ENCODE results near the gene OVAAL.
"Not testable (repeated sequence)": the region's sequence is repeated elsewhere in the genome, so short reads cannot be mapped to it uniquely, and the experiment has no call there.

The OVAAL gene

GRCh38 chr1:180533266-180533987 lies 25.3 kb upstream of the OVAAL start:
- H3K27me3 Mint-ChIP-seq = peaks cover 19% of the 10 kb centered on the region
- no peak overlapping the region for H3K27ac Mint-ChIP-seq
- no peak overlapping the region for H3K4me3 Mint-ChIP-seq
- ATAC-seq (peak; percentile 85), DNase-seq (peak; percentile 54 to 66)
- H3K9me3 Mint-ChIP-seq = no peaks in the 10 kb centered on the region
- H3K4me1 Mint-ChIP-seq = no peaks in the 10 kb centered on the region

DNA sequence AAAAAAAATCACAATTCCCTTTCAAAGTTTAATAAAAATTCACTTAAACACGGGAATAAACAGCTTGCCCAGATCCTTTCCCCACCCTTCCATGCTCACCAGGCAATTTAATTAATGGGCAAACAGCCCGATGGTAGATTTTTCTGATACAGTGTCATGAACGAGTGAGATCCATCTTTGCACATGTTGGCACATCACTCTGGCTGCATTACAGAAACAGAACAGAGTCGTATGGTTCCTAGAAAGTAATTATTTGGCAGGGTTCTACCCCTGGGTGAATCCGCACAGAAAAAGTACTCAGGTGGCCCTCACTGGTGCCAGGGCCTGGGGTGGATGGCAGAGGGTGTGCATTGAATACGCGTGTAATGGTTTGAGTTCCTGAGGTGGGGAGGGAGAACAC lies 24.6 kb upstream of the OVAAL start:
- Mint-ChIP-seq H3K9me3 (no peaks in the 10 kb centered on the region), H3K27ac (no peak overlapping the region), H3K4me1 (no peaks in the 10 kb centered on the region), H3K4me3 (no peak overlapping the region), H3K27me3 (peaks cover 19% of the 10 kb centered on the region)
- DNase-seq = no peak
- no peak for ATAC-seq

GRCh38 chr1:180535418-180535999 lies 23.3 kb upstream of the OVAAL start:
- Mint-ChIP-seq H3K4me3 (no peak overlapping the region), H3K27ac (no peak overlapping the region), H3K4me1 (no peaks in the 10 kb centered on the region), H3K9me3 (no peaks in the 10 kb centered on the region), H3K27me3 (peaks cover 19% of the 10 kb centered on the region)
- no peak for ATAC-seq
- no peak for DNase-seq

- no peaks in the 10 kb centered on the region for H3K4me1 Mint-ChIP-seq
- no peak for DNase-seq
- no peak for ATAC-seq
- H3K27me3 Mint-ChIP-seq = peaks cover 19% of the 10 kb centered on the region
- H3K4me3 Mint-ChIP-seq = no peak overlapping the region
- no peaks in the 10 kb centered on the region for H3K9me3 Mint-ChIP-seq
- no peak overlapping the region for H3K27ac Mint-ChIP-seq
Observed at GRCh38 chr1:180536821-180537372, 21.9 kb upstream of the OVAAL start.

- peak overlapping the region in 1 of 2 donors; percentile 4 for H3K27ac Mint-ChIP-seq
- ATAC-seq = no peak
- H3K9me3 Mint-ChIP-seq = no peaks in the 10 kb centered on the region
- H3K27me3 Mint-ChIP-seq = peaks cover 12% of the 10 kb centered on the region
- H3K4me3 Mint-ChIP-seq = no peak overlapping the region
- H3K4me1 Mint-ChIP-seq = no peaks in the 10 kb centered on the region
- DNase-seq = no peak
Observed at GRCh38 chr1:180539136-180539535, 19.6 kb upstream of the OVAAL start.

DNA sequence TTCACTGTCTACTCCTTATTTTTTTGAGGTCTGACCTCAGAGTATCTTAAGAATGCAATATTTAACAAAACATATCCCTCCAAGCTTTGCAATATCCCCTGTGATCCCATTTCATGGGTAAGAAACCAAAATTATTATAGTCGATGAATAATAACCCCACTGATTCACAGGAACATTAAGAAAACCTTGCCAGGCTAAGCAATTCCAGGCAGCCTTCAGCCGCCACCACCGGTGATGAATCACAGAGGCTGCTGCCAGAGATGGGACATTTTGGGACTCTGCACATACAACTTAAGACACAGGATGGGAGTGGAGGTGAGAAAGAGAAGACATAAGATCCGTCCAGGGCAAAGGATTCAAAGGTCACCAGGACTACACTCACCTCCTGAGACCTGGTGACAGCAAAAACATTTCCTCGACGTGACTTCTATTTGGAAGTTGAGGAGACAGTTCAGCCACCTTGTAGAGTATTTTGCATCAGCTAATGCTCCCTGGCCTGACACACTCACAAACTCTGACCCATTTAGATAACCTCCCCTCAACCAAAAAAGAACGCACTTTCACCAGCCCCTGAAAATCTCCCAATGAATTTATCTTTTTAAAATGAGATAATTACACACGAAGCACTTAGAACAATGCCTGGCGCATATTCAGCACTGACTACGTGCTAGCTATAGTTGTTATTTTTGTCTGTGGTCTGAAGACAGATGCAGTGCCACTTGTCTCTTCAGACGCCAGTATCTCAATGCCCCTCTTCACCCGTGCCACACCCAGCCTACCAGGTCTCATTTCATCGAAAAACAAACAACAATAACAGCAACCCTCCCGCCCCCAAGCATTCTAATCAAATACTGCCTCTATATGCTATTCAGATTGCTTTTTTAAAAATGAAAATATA lies 17.8 kb upstream of the OVAAL start:
- Mint-ChIP-seq H3K27ac (peak overlapping the region in 1 of 2 donors; percentile 51), H3K4me3 (no peak overlapping the region), H3K4me1 (no peaks in the 10 kb centered on the region), H3K9me3 (no peaks in the 10 kb centered on the region), H3K27me3 (peaks cover 7% of the 10 kb centered on the region)
- no peak for DNase-seq
- ATAC-seq = no peak

- Mint-ChIP-seq H3K27ac (peak overlapping the region in 1 of 2 donors; percentile 19), H3K4me3 (no peak overlapping the region), H3K4me1 (no peaks in the 10 kb centered on the region), H3K27me3 (no peaks in the 10 kb centered on the region), H3K9me3 (no peaks in the 10 kb centered on the region)
- ATAC-seq = no peak
- DNase-seq = no peak
Observed at GRCh38 chr1:180542113-180542837, 16.5 kb upstream of the OVAAL start.

GRCh38 chr1:180542838-180543145 lies 16.0 kb upstream of the OVAAL start:
- Mint-ChIP-seq H3K4me3 (no peak overlapping the region), H3K27me3 (no peaks in the 10 kb centered on the region), H3K27ac (no peak overlapping the region), H3K4me1 (no peaks in the 10 kb centered on the region), H3K9me3 (no peaks in the 10 kb centered on the region)
- ATAC-seq = no peak
- DNase-seq = no peak

DNA sequence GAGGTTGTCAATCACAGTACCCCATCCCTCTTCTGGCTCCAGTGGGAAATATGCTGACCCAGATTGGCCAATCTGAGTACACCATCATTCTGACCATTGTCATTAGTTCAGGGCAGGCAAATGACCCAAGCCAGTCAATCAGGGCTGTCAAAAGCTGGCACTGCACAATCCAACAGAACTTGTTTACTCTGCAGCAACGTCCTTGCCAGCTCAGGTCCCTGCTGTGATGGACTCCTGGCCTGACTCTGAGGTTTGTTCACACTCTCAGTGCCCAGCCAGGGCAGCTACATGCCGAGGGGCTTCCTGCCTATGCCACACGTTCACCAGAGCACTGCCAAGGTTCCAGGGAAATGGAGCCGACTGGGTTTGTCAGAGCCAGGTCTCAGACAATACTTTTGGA lies 14.7 kb upstream of the OVAAL start:
- DNase-seq = no peak
- no peak for ATAC-seq
- H3K9me3 Mint-ChIP-seq = no peaks in the 10 kb centered on the region
- H3K4me3 Mint-ChIP-seq = no peak overlapping the region
- H3K27me3 Mint-ChIP-seq = no peaks in the 10 kb centered on the region
- no peaks in the 10 kb centered on the region for H3K4me1 Mint-ChIP-seq
- H3K27ac Mint-ChIP-seq = no peak overlapping the region

DNA sequence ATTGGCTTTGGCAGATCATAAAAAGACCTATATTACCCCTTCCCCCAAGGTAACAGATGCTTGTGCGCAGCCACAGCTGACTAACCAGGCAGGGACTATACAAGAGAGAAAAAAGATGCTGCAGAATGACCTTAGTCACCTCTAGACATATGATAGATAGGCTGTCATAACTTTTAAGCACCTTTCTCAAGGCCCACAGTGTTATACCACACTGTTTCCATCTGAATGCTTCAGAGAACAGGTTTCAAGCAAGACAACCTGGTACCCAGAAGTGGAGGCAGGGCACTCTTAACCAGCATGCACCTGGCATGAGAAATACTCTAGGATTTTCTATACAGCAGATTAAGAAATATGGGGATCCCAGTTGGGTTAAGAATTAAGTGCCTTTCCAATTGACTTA lies 12.8 kb upstream of the OVAAL start:
- no peak for ATAC-seq
- no peaks in the 10 kb centered on the region for H3K27me3 Mint-ChIP-seq
- H3K9me3 Mint-ChIP-seq = no peaks in the 10 kb centered on the region

DNA sequence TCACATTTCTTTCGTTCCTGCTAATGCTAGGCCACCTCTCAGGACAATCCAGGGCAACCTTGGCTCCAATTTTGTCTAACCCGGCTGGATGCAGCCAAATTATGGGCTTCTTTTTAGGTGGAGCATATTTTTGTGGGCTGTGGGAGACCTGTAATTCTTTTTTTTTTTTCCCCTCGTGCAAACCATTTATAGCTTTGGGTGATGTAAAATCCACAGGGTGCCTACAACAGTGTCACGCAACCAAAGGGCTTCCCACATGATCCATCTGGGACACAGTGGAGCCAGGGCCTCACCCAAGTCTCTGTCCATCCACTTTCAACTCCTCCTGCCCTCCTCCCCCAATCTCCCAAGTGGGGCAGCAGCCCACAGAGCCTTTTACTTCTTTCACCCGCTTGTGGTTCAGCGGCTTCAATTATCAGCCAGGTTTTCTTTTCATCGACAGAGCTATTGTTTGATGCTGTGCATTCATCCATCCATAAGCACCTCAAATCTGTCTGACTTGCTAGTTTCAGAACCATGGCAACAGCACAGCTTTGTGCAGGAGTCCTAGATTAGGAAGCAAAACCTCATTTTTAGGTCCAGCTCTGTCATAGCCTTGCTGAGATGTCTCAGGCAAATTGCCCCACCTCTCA lies 10.0 kb upstream of the OVAAL start:
- no peaks in the 10 kb centered on the region for H3K27me3 Mint-ChIP-seq
- no peak overlapping the region for H3K27ac Mint-ChIP-seq

More for the DNA sequence above, 12.8 kb upstream of the OVAAL start:
- Mint-ChIP-seq H3K27ac (no peak overlapping the region), H3K4me3 (no peak overlapping the region), H3K4me1 (no peaks in the 10 kb centered on the region)
- no peak for DNase-seq

DNA sequence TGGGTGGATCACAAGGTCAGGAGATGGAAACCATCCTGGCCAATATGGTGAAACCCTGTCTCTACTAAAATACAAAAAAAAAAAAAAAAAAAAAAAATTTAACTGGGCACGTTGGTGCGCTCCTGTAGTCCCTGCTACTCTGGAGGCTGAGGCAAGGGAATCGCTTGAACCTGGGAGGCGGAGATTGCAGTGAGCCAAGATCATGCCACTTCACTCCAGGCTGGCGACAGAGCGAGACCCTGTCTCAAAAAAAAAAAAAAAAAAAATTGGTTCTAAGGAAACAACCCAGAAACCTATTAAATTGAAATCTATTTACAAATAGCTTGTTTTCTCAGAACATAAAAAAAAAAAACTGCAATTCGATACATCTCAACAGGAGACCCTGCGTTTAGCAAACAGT lies 9.0 kb upstream of the OVAAL start:
- H3K9me3 Mint-ChIP-seq, H3K4me1 Mint-ChIP-seq, DNase-seq, H3K27me3 Mint-ChIP-seq, H3K4me3 Mint-ChIP-seq, ATAC-seq: not testable (repeated sequence)
- H3K27ac Mint-ChIP-seq = peak overlapping the region in 1 of 2 donors; percentile 34

More for the DNA sequence above, 10.0 kb upstream of the OVAAL start:
- ATAC-seq = no peak
- Mint-ChIP-seq H3K4me1 (no peaks in the 10 kb centered on the region), H3K9me3 (no peaks in the 10 kb centered on the region), H3K4me3 (no peak overlapping the region)
- DNase-seq = no peak

- ATAC-seq (no peak), DNase-seq (no peak)
- no peaks in the 10 kb centered on the region for H3K9me3 Mint-ChIP-seq
- H3K27ac Mint-ChIP-seq = no peak overlapping the region
- no peaks in the 10 kb centered on the region for H3K27me3 Mint-ChIP-seq
- H3K4me1 Mint-ChIP-seq = no peaks in the 10 kb centered on the region
- no peak overlapping the region for H3K4me3 Mint-ChIP-seq
Observed at GRCh38 chr1:180550241-180550640, 8.5 kb upstream of the OVAAL start.

DNA sequence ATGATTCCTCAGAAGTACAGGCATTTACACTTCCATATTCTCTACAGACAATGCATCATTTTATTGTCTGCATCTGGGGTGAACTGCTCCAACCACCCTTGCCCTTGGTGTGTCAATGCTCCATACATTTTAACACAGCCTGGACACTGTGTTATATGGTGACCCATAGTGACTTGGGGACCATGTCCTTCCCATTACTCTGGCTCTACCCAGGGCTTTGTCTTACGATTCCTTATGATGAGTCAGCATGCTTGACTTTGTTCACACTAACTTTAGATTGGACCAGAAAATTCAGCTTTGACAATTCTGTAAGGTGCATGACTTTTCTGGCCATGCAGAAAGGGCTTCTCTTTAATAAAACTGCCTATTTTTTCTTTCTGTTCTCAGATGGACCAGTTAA lies 6.8 kb upstream of the OVAAL start:
- H3K27ac Mint-ChIP-seq = no peak overlapping the region

GRCh38 chr1:180553046-180553445 lies 5.7 kb upstream of the OVAAL start:
- H3K27me3 Mint-ChIP-seq, DNase-seq, H3K9me3 Mint-ChIP-seq, H3K4me3 Mint-ChIP-seq, ATAC-seq, H3K4me1 Mint-ChIP-seq, H3K27ac Mint-ChIP-seq: not testable (repeated sequence)

More for the DNA sequence above, 6.8 kb upstream of the OVAAL start:
- no peak for ATAC-seq
- DNase-seq = no peak
- no peak overlapping the region for H3K4me3 Mint-ChIP-seq
- H3K9me3 Mint-ChIP-seq = no peaks in the 10 kb centered on the region
- H3K27me3 Mint-ChIP-seq = peaks cover 8% of the 10 kb centered on the region
- no peaks in the 10 kb centered on the region for H3K4me1 Mint-ChIP-seq
